Breast epithelium (tissue), 4 donors: Measurements from ENCODE around the gene ALKBH5. TPM values are rescaled to one million over a fixed set of nuclear protein-coding genes. Genes with fewer than 3 reads are reported as not detected.

ENCODE experiments used
- DNase-seq, 2 donors: peaks; one replicate each; pipeline ENCODE4 v3.0.0-alpha.2; 2019; ENCODE audit warnings: low spot score in 2 of 2
- H3K27ac ChIP-seq, 2 donors: fragments of 200-600 bp; sonication (generic) in 1 of 2; one replicate each; pipeline ENCODE4 v1.5.1; 2016 to 2019; ENCODE audit warnings: mild to moderate bottlenecking in 1 of 2
- H3K27me3 ChIP-seq, 2 donors: fragments of 200-600 bp; sonication (generic) in 1 of 2; one replicate each; pipeline versions ENCODE4 v1.5.1 to v1.6.0; 2017 to 2019; ENCODE audit warnings: control low read depth in 1 of 2, mild to moderate bottlenecking in 1 of 2
- H3K36me3 ChIP-seq: fragments of 200-600 bp; one replicate; pipeline ENCODE4 v1.5.1; 2019
- H3K4me1 ChIP-seq, 2 donors: fragments of 200-600 bp; sonication (generic); one replicate each; pipeline ENCODE4 v1.5.1; 2016 to 2019; ENCODE audit warnings: control low read depth in 1 of 2
- H3K4me3 ChIP-seq, 3 donors: fragments of 200-600 bp; sonication (generic); 1 replicate in 2 of 3; 2 replicates in 1 of 3; pipeline ENCODE4 v1.5.1; 2016 to 2019; ENCODE audit warnings: mild to moderate bottlenecking in 3 of 3, moderate library complexity in 2 of 3
- H3K9me3 ChIP-seq, 2 donors: fragments of 200-600 bp; sonication (generic) in 1 of 2; one replicate each; pipeline ENCODE4 v1.5.1; 2016 to 2019; ENCODE audit warnings: control low read depth in 1 of 2
- POLR2A ChIP-seq: fragments of 450-650 bp; IDR thresholded peaks from one replicate; pipeline ENCODE4 v1.6.1; 2016; ENCODE audit warnings: antibody characterized with exemption, mild to moderate bottlenecking, moderate library complexity
- POLR2AphosphoS5 ChIP-seq, 3 donors: sonication (generic); formaldehyde crosslinking; IDR thresholded peaks; one replicate each; pipeline ENCODE4 v1.6.1; 2017; ENCODE audit warnings: antibody characterized with exemption in 3 of 3
- intact Hi-C: fragments of 100-400 bp; cut with DNase I; formaldehyde crosslinking; loops from one replicate; pipeline ENCODE4 v1.15.1; 2023; ENCODE audit warnings: low total_unique reads
- total RNA-seq, 3 donors: library from RNA; depleted of rRNA; stranded (reverse); fragments of >200 nt; gene quantifications; one replicate each; pipeline ENCODE4 v1.1.0, GENCODE V29; 2016
- TF ChIP-seq, protein P1 (sequence below), 3 donors: fragments of 450-650 bp; IDR thresholded peaks; one replicate each; pipeline ENCODE4 v1.5.1; 2016 to 2017; ENCODE audit warnings: antibody characterized with exemption in 3 of 3, mild to moderate bottlenecking in 3 of 3, moderate library complexity in 3 of 3

The ALKBH5 gene
- total RNA-seq, 3 donors from 2014 or later: 80.0 to 90.0 (median 82.3) TPM

- no peak for DNase-seq
- Histone ChIP-seq H3K27me3 (no peaks in the 10 kb centered on the region), H3K27ac (no peak overlapping the region), H3K36me3 (no peaks in the 10 kb centered on the region), H3K4me1 (peaks cover 0 to 3% of the 10 kb centered on the region in 2 donors), H3K9me3 (no peaks in the 10 kb centered on the region), H3K4me3 (no peak overlapping the region)
- no peak for TF ChIP-seq POLR2AphosphoS5 (IDR thresholded peaks at IDR 0.05)
- intact Hi-C loops: no loop called here
These were observed 44.6 kb downstream of the ALKBH5 start for GRCh38 chr17:18228176-18228682.

DNA sequence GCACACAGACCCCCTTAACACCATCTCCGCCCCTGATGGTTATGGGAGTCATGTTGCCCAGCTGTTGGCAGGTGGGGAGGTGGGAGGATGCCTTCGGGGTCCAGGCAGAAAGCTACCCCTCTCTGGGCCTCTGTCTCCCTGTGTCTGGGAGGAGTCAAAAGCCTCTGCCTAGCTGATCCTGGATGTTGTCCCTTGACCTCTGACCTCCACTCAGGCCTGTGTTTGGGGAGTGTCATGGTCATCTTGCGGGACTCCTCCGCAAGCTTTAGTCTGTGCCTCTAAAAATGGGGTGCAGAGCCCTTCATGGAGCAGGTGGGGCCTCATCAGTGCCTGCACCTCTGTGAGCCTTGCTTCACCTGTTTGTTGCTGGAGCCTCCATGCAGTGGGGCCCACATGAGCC, 45.6 kb downstream of the ALKBH5 start:
- intact Hi-C loops: no loop called here
- H3K27ac ChIP-seq: no peak overlapping the region
- peaks cover 0 to 3% of the 10 kb centered on the region in 2 donors for H3K4me1 ChIP-seq
- H3K36me3 ChIP-seq: no peaks in the 10 kb centered on the region
- H3K9me3 ChIP-seq: no peaks in the 10 kb centered on the region
- H3K4me3 ChIP-seq: no peak overlapping the region
- H3K27me3 ChIP-seq: no peaks in the 10 kb centered on the region
- DNase-seq: no peak
- TF ChIP-seq POLR2A (no peak), POLR2AphosphoS5 (IDR thresholded peaks at IDR 0.05) (no peak)
- TF ChIP-seq, protein P1, sequence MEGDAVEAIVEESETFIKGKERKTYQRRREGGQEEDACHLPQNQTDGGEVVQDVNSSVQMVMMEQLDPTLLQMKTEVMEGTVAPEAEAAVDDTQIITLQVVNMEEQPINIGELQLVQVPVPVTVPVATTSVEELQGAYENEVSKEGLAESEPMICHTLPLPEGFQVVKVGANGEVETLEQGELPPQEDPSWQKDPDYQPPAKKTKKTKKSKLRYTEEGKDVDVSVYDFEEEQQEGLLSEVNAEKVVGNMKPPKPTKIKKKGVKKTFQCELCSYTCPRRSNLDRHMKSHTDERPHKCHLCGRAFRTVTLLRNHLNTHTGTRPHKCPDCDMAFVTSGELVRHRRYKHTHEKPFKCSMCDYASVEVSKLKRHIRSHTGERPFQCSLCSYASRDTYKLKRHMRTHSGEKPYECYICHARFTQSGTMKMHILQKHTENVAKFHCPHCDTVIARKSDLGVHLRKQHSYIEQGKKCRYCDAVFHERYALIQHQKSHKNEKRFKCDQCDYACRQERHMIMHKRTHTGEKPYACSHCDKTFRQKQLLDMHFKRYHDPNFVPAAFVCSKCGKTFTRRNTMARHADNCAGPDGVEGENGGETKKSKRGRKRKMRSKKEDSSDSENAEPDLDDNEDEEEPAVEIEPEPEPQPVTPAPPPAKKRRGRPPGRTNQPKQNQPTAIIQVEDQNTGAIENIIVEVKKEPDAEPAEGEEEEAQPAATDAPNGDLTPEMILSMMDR (IDR thresholded peaks at IDR 0.05): no peak

DNA sequence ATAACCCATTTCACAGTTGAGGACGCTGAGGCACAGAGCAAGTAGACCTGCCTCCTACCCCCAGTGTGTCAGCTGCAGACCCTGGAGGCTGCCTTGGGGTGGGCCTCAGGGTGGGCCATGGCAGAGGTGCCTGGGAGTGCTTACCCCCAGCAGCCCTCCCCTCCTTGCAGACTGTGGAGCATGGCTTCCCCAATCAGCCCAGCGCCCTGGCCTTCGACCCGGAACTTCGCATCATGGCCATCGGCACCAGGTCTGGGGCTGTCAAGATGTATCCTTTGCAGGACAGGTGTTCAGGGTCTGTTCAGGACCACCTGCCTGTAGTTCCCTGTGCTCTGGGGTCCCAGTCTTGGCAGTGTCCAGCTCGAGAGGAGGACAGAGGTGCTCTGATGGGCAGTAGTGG, 46.1 kb downstream of the ALKBH5 start:
- Histone ChIP-seq H3K4me3 (no peak overlapping the region), H3K9me3 (no peaks in the 10 kb centered on the region), H3K4me1 (peaks cover 0 to 3% of the 10 kb centered on the region in 2 donors), H3K27me3 (no peaks in the 10 kb centered on the region), H3K27ac (no peak overlapping the region), H3K36me3 (no peaks in the 10 kb centered on the region)
- TF ChIP-seq, protein P1 (IDR thresholded peaks at IDR 0.05): no peak
- no peak for TF ChIP-seq POLR2A
- no peak for TF ChIP-seq POLR2AphosphoS5 (IDR thresholded peaks at IDR 0.05)
- no peak for DNase-seq
- intact Hi-C loops: no loop called here

DNA sequence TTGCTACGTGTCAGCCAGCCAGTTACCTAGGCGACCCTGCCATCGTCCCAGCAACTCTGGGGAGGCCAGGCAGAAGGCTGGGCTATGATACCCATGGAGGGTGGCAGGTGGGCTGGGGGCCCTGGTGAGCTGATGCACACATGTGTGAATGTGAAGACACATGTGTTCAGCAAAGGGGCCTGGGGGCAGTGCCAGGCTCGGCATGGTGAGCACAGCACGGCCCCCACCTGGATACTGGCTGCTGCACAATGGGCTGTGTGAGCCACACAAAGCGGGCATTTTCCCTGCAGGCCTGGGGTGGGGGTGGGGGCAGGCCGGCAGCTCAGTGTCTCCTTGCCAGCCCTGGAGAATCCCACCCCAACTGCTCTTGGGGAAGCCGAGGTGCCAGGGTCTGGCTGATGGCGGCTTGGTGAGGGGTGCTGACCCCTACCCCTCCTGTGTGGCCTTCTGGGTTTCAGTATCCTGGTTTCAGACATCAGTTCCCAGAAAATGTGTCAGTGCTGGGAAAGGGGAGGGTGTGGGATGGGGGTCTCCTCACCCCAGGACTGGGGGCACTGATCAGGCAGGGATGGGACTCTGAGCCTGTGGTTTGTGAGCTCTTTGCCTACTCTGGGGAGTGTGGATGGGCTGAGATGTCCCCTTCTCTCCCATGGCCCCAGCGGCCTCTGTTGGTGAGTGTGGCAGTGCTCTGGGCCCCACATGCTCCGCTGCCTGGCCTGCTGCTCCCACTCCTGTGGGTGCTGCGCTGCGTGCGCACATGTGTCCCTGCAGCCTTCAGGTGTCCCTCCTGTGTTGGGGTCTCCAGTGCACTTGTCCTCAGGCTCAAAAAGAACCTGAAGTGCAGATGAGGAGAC, 46.9 kb downstream of the ALKBH5 start:
- Histone ChIP-seq H3K36me3 (no peaks in the 10 kb centered on the region), H3K9me3 (no peaks in the 10 kb centered on the region), H3K27ac (no peak overlapping the region), H3K27me3 (no peaks in the 10 kb centered on the region), H3K4me3 (no peak overlapping the region), H3K4me1 (peaks cover 2 to 3% of the 10 kb centered on the region in 2 donors)
- intact Hi-C loops: no loop called here
- no peak for DNase-seq
- TF ChIP-seq, protein P1 (IDR thresholded peaks at IDR 0.05): no peak
- TF ChIP-seq POLR2AphosphoS5 (IDR thresholded peaks at IDR 0.05) (no peak), POLR2A (no peak)

GRCh38 chr17:18231164-18231563, 47.5 kb downstream of the ALKBH5 start:
- Histone ChIP-seq H3K36me3 (no peaks in the 10 kb centered on the region), H3K27ac (no peak overlapping the region), H3K4me3 (no peak overlapping the region), H3K9me3 (no peaks in the 10 kb centered on the region), H3K4me1 (peaks cover 2 to 6% of the 10 kb centered on the region in 2 donors), H3K27me3 (no peaks in the 10 kb centered on the region)
- intact Hi-C loops: no loop called here
- TF ChIP-seq POLR2AphosphoS5 (IDR thresholded peaks at IDR 0.05) (no peak), POLR2A (no peak)
- TF ChIP-seq, protein P1 (IDR thresholded peaks at IDR 0.05): no peak
- no peak for DNase-seq
